GM23338 (cell line): Measurements from ENCODE around the gene GLRA2. TPM values are rescaled to one million over a fixed set of nuclear protein-coding genes. Genes with fewer than 3 reads are reported as not detected.

Experiments
- ATAC-seq: fragments of 200-7000 bp; cut with Tn5 transposase; 3 replicates; pipeline ENCODE4 v1.9.1; 2020
- DNase-seq: peaks from one replicate; pipeline ENCODE4 v3.0.0-alpha.2; 2015; ENCODE audit warnings: low spot score
- H2AFZ ChIP-seq: fragments of 200-600 bp; sonication (generic); 2 replicates; pipeline ENCODE4 v1.8.0; 2016; ENCODE audit warnings: antibody characterized with exemption, mild to moderate bottlenecking, moderate library complexity
- H3F3A ChIP-seq: fragments of 200-600 bp; sonication (generic); replicated peaks from 2 replicates; pipeline ENCODE4 v1.8.0; 2017; ENCODE audit warnings: antibody characterized with exemption, mixed run types, low read depth
- H3K27ac ChIP-seq: fragments of 200-600 bp; sonication (generic); 2 replicates; pipeline ENCODE4 v1.6.1; 2016; ENCODE audit warnings: low read depth
- H3K27me3 ChIP-seq: fragments of 200-600 bp; sonication (generic); 2 replicates; pipeline ENCODE4 v1.8.0; 2016; ENCODE audit warnings: mild to moderate bottlenecking, mixed run types, moderate library complexity; ENCODE audit not compliant: insufficient read depth
- H3K36me3 ChIP-seq: fragments of 200-600 bp; sonication (generic); 2 replicates; pipeline ENCODE4 v1.8.0; 2016; ENCODE audit warnings: mild to moderate bottlenecking; ENCODE audit not compliant: insufficient read depth
- H3K4me1 ChIP-seq: fragments of 200-600 bp; sonication (generic); 2 replicates; pipeline ENCODE4 v1.8.0; 2016; ENCODE audit warnings: mild to moderate bottlenecking, moderate library complexity; ENCODE audit not compliant: insufficient read depth
- H3K4me2 ChIP-seq: fragments of 200-600 bp; sonication (generic); 2 replicates; pipeline ENCODE4 v1.7.1; 2017; ENCODE audit warnings: mixed run types
- H3K4me3 ChIP-seq: fragments of 200-600 bp; sonication (generic); 2 replicates; pipeline ENCODE4 v1.6.1; 2016; ENCODE audit warnings: mixed run types
- H3K79me2 ChIP-seq: fragments of 200-600 bp; sonication (generic); replicated peaks from 2 replicates; pipeline ENCODE4 v1.8.0; 2017; ENCODE audit warnings: mild to moderate bottlenecking; ENCODE audit not compliant: insufficient read depth
- H3K9me2 ChIP-seq: fragments of 200-600 bp; sonication (generic); 2 replicates; pipeline ENCODE4 v1.8.0; 2017; ENCODE audit not compliant: insufficient read depth
- H4K20me1 ChIP-seq: fragments of 200-600 bp; sonication (generic); replicated peaks from 2 replicates; pipeline ENCODE4 v1.8.0; 2017; ENCODE audit warnings: mild to moderate bottlenecking; ENCODE audit not compliant: insufficient read depth
- H3K27ac Mint-ChIP-seq: 2 replicates; pipeline ENCODE4 v1.8.0; 2020; ENCODE audit warnings: inconsistent platforms, mild to moderate bottlenecking, moderate library complexity, mixed read lengths
- H3K27me3 Mint-ChIP-seq: 3 replicates; pipeline ENCODE4 v1.8.0; 2022; ENCODE audit warnings: low read depth, mild to moderate bottlenecking, moderate library complexity, mixed read lengths, inconsistent platforms; ENCODE audit not compliant: insufficient read depth, poor library complexity
- H3K36me3 Mint-ChIP-seq: 3 replicates; pipeline ENCODE4 v1.8.0; 2021; ENCODE audit warnings: low read depth, mild to moderate bottlenecking, inconsistent platforms, moderate library complexity, mixed read lengths
- H3K4me1 Mint-ChIP-seq: 3 replicates; pipeline ENCODE4 v1.8.0; 2020; ENCODE audit warnings: mild to moderate bottlenecking, inconsistent platforms, mixed read lengths
- H3K4me3 Mint-ChIP-seq: 3 replicates; pipeline ENCODE4 v1.8.0; 2021; ENCODE audit warnings: moderate library complexity, mild to moderate bottlenecking, inconsistent platforms, mixed read lengths
- H3K9me3 Mint-ChIP-seq: 3 replicates; pipeline ENCODE4 v1.8.0; 2020; ENCODE audit warnings: moderate library complexity, mild to moderate bottlenecking, inconsistent platforms, mixed read lengths
- CREB1 ChIP-seq: fragments of 250-450 bp; sonication (Bioruptor Pico); IDR thresholded peaks from 2 replicates; pipeline ENCODE4 v1.5.0; 2020; ENCODE audit warnings: low read depth, mild to moderate bottlenecking, moderate library complexity
- CTCF ChIP-seq, 2 experiments: fragments of 200-600 bp in 1 of 2; sonication (generic) in 1 of 2; conservative IDR thresholded peaks; 2 replicates each; pipeline versions ENCODE4 v1.5.1 to v1.6.1; 2016 to 2017; ENCODE audit warnings: antibody characterized with exemption in 2 of 2, low read depth in 2 of 2, mild to moderate bottlenecking in 2 of 2, moderate library complexity in 1 of 2
- ETS1 ChIP-seq: IDR thresholded peaks from 2 replicates; pipeline ENCODE4 v1.6.1; 2016; ENCODE audit warnings: antibody characterized with exemption
- EZH2phosphoT487 ChIP-seq: fragments of 200-600 bp; sonication (generic); IDR thresholded peaks from one replicate; pipeline ENCODE4 v1.8.1; 2018; ENCODE audit warnings: antibody characterized with exemption; ENCODE audit not compliant: unreplicated experiment
- JUNB ChIP-seq: IDR thresholded peaks from one replicate; pipeline ENCODE4 v1.6.1; 2016; ENCODE audit warnings: antibody characterized with exemption; ENCODE audit not compliant: unreplicated experiment
- NANOG ChIP-seq: IDR thresholded peaks from 2 replicates; pipeline ENCODE4 v1.6.1; 2016; ENCODE audit warnings: antibody characterized with exemption, borderline replicate concordance
- POLR2AphosphoS5 ChIP-seq: IDR thresholded peaks from 2 replicates; pipeline ENCODE4 v1.6.1; 2016; ENCODE audit warnings: antibody characterized with exemption, low read depth
- REST ChIP-seq: IDR thresholded peaks from one replicate; pipeline ENCODE4 v1.6.1; 2018; ENCODE audit warnings: antibody characterized with exemption; ENCODE audit not compliant: unreplicated experiment
- STAT1 ChIP-seq: IDR thresholded peaks from one replicate; pipeline ENCODE4 v1.6.1; 2016; ENCODE audit warnings: antibody characterized with exemption; ENCODE audit not compliant: unreplicated experiment
- ZNF331 ChIP-seq: fragments of 250-450 bp; sonication (Bioruptor Pico); IDR thresholded peaks from 2 replicates; pipeline ENCODE4 v1.5.0; 2020; ENCODE audit warnings: low read depth, mild to moderate bottlenecking, moderate library complexity
- polyA plus RNA-seq: library from polyadenylated mRNA; unstranded; fragments of >200 nt; fragmentation: Nextera tagmentation; extraction: Ambion mirVana; gene quantifications from 2 replicates; pipeline ENCODE4 v1.2.1, GENCODE V29; 2016
- total RNA-seq: library from RNA; depleted of rRNA; stranded (reverse); fragments of >200 nt; shearing (Covaris generic); gene quantifications from 2 replicates; pipeline ENCODE4 v1.2.3, GENCODE V29; 2014

Gene GLRA2
- total and polyA plus RNA-seq, 2 experiments from 2014 or later, result not detected

- no peak for TF ChIP-seq CTCF (conservative IDR thresholded peaks at IDR 0.05; ENCODE audit: low read depth in 2 of 2)
- no peak for TF ChIP-seq STAT1
Observed at GRCh38 chrX:14590693-14591424, 61.5 kb downstream of the GLRA2 start (continued).

- Mint-ChIP-seq H3K4me3 (no peak overlapping the region), H3K9me3 (no peaks in the 10 kb centered on the region), H3K27ac (no peak overlapping the region), H3K4me1 (peaks cover 1% of the 10 kb centered on the region; the same call in 2 of the 3 replicates), H3K27me3 (no peaks in the 10 kb centered on the region), H3K36me3 (no peaks in the 10 kb centered on the region)
- Histone ChIP-seq H3K36me3 (no peaks in the 10 kb centered on the region), H3K27me3 (no peaks in the 10 kb centered on the region), H3K4me1 (no peaks in the 10 kb centered on the region), H3K4me3 (no peak overlapping the region), H3F3A (no peaks in the 10 kb centered on the region), H2AFZ (no peak overlapping the region), H3K27ac (no peak overlapping the region), H3K9me2 (no peaks in the 10 kb centered on the region), H3K79me2 (no peaks in the 10 kb centered on the region), H3K4me2 (no peak overlapping the region), H4K20me1 (no peaks in the 10 kb centered on the region)
- no peak for TF ChIP-seq ZNF331 (CRISPR knock-in tag)
- TF ChIP-seq REST, result no peak
- TF ChIP-seq EZH2phosphoT487, result no peak
- TF ChIP-seq NANOG, result no peak
- no peak for TF ChIP-seq ETS1
- TF ChIP-seq POLR2AphosphoS5, result no peak
- TF ChIP-seq STAT1, result no peak
- no peak for TF ChIP-seq JUNB
- TF ChIP-seq CREB1 (CRISPR knock-in tag), result no peak
- ATAC-seq (no peak), DNase-seq (no peak)
Observed at GRCh38 chrX:14591976-14592375, 62.6 kb downstream of the GLRA2 start.
